Tibial nerve (tissue), 4 donors: Measurements from ENCODE around the gene ACOT4. TPM values are rescaled to one million over a fixed set of nuclear protein-coding genes. Genes with fewer than 3 reads are reported as not detected.

ENCODE experiments used
- DNase-seq, 2 donors: peaks; one replicate each; pipeline ENCODE4 v3.0.0-alpha.2; 2019; ENCODE audit warnings: low spot score in 2 of 2
- H3K27ac ChIP-seq, 4 donors: fragments of 200-600 bp; sonication (generic) in 3 of 4; one replicate each; pipeline ENCODE4 v1.5.1; 2017 to 2019; ENCODE audit warnings: mild to moderate bottlenecking in 1 of 4
- H3K27me3 ChIP-seq, 2 donors: fragments of 200-600 bp; sonication (generic) in 1 of 2; one replicate each; pipeline versions ENCODE4 v1.5.1 to v1.6.0; 2017 to 2019
- H3K36me3 ChIP-seq, 3 donors: fragments of 200-600 bp; sonication (generic); one replicate each; pipeline ENCODE4 v1.5.1; 2018 to 2019
- H3K4me1 ChIP-seq, 4 donors: fragments of 200-600 bp; sonication (generic) in 3 of 4; one replicate each; pipeline ENCODE4 v1.5.1; 2017 to 2019
- H3K4me3 ChIP-seq, 4 donors: fragments of 200-600 bp; sonication (generic) in 3 of 4; one replicate each; pipeline ENCODE4 v1.5.1; 2017 to 2019; ENCODE audit warnings: mild to moderate bottlenecking in 1 of 4, moderate library complexity in 1 of 4
- H3K9me3 ChIP-seq, 4 donors: fragments of 200-600 bp; sonication (generic) in 3 of 4; one replicate each; pipeline ENCODE4 v1.5.1; 2017 to 2019
- EP300 ChIP-seq, 2 donors: sonication (generic); formaldehyde crosslinking; IDR thresholded peaks; one replicate each; pipeline ENCODE4 v1.6.1; 2017; ENCODE audit warnings: antibody characterized with exemption in 2 of 2, mild to moderate bottlenecking in 1 of 2
- POLR2A ChIP-seq, 2 donors: fragments of 450-650 bp; IDR thresholded peaks; one replicate each; pipeline ENCODE4 v1.6.1; 2017; ENCODE audit warnings: antibody characterized with exemption in 2 of 2, mild to moderate bottlenecking in 2 of 2, moderate library complexity in 2 of 2
- WGBS, 2 donors: methylation state at CpG; one replicate each; pipeline ENCODE4 v1.1.5; 2018; 5-methylcytosine and 5-hydroxymethylcytosine counted together
- total RNA-seq, 4 donors: library from RNA; depleted of rRNA; stranded (reverse); fragments of >200 nt; gene quantifications; one replicate each; pipeline ENCODE4 v1.1.0, GENCODE V29; 2016
- TF ChIP-seq, protein P1 (sequence below), 5 experiments: fragments of 200-600 bp in 3 of 5; fragments of 450-650 bp in 2 of 5; sonication (generic) in 3 of 5; IDR thresholded peaks; one replicate each; pipeline ENCODE4 v1.5.1; 2016 to 2019; ENCODE audit warnings: antibody characterized with exemption in 5 of 5, mild to moderate bottlenecking in 3 of 5, moderate library complexity in 2 of 5

ACOT4 gene
- total RNA-seq, 4 donors from 2014 or later: 0.20 to 3.3 (median 1.6) TPM

DNA sequence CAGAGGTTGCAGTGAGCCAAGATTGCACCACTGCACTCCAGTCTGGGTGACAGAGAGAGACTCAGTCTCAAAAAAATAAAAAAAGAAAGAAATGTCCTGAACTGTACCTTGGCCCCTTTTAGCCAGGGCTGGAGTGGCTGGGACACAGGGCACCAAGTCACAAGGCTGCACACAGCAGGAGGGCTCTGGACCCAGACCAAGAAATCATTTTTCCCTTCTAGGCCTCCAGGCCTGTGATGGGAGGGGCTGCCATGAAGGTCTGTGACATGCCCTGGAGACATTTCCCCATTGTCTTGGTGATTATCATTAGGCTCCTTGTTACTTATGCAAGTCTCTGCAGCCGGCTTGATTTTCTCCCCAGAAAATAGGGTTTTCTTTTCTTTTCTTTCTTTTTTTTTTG is 15.6 kb downstream of the ACOT4 start:
- Histone ChIP-seq H3K4me1 (peaks cover 0 to 4% (median 0%) of the 10 kb centered on the region in 4 donors), H3K27ac (no peak overlapping the region), H3K27me3 (no peaks in the 10 kb centered on the region), H3K9me3 (no peaks in the 10 kb centered on the region), H3K36me3 (no peaks in the 10 kb centered on the region), H3K4me3 (no peak overlapping the region)
- TF ChIP-seq EP300 (IDR thresholded peaks at IDR 0.05) (no peak), POLR2A (IDR thresholded peaks at IDR 0.05) (no peak)
- TF ChIP-seq, protein P1, sequence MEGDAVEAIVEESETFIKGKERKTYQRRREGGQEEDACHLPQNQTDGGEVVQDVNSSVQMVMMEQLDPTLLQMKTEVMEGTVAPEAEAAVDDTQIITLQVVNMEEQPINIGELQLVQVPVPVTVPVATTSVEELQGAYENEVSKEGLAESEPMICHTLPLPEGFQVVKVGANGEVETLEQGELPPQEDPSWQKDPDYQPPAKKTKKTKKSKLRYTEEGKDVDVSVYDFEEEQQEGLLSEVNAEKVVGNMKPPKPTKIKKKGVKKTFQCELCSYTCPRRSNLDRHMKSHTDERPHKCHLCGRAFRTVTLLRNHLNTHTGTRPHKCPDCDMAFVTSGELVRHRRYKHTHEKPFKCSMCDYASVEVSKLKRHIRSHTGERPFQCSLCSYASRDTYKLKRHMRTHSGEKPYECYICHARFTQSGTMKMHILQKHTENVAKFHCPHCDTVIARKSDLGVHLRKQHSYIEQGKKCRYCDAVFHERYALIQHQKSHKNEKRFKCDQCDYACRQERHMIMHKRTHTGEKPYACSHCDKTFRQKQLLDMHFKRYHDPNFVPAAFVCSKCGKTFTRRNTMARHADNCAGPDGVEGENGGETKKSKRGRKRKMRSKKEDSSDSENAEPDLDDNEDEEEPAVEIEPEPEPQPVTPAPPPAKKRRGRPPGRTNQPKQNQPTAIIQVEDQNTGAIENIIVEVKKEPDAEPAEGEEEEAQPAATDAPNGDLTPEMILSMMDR (IDR thresholded peaks at IDR 0.05): no peak
- WGBS, 2 donors: 69 to 100% methylated on average over 1 of the region's 1 CpG
- no peak for DNase-seq

DNA sequence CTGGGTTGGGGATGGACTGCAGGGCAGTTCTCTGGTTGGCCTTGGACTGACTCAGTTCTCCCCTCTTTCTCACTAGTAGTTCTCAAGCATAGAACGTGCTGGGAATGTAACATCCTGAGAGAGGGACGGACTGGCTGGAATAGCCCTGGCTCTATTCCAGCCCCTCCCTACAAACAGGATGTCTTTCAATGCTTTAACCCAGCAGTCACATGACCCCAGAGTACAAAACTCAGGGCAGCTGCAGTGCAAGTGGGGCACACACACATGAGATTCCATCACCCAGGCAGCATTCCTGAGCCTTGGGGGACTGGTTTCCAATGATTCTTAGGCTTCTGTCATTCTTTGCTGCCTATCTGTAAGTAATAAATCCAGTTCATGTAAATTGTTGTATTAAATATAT is 19.0 kb downstream of the ACOT4 start:
- H3K4me1 ChIP-seq: peaks cover 0 to 5% (median 0%) of the 10 kb centered on the region in 4 donors
- H3K27me3 ChIP-seq: no peaks in the 10 kb centered on the region
- DNase-seq: no peak
- no peak for TF ChIP-seq POLR2A (IDR thresholded peaks at IDR 0.05)
- TF ChIP-seq, protein P1 (IDR thresholded peaks at IDR 0.05): no peak
- no peak for TF ChIP-seq EP300 (IDR thresholded peaks at IDR 0.05)
- WGBS, 2 donors: 29 to 71% methylated on average over 1 to 2 of the region's 2 CpGs
- H3K36me3 ChIP-seq: no peaks in the 10 kb centered on the region
- no peak overlapping the region for H3K4me3 ChIP-seq
- H3K27ac ChIP-seq: no peak overlapping the region
- no peaks in the 10 kb centered on the region for H3K9me3 ChIP-seq

DNA sequence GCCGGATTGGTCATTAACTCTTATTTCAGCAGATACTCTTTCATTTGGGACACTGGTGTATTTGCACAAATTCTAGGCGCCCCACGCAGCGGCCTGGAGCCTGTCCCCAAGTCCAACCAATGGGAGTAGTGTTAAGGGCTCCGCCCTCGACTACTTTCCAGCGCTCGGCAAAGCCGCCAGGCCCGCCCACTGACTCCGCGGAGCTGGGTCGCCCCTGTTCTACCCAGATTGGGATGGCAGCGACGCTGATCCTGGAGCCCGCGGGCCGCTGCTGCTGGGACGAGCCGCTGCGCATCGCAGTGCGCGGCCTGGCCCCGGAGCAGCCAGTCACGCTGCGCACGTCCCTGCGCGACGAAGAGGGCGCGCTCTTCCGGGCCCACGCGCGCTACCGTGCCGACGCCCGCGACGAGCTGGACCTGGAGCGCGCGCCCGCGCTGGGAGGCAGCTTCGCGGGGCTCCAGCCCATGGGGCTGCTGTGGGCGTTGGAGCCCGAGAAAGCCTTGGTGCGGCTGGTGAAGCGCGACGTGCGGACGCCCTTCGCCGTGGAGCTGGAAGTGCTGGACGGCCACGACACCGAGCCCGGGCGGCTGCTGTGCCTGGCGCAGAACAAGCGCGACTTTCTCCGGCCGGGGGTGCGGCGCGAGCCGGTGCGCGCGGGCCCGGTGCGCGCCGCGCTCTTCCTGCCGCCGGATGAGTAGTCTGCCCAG is 20.8 kb downstream of the ACOT4 start, which contains the start of gene ACOT6:
Gene ACOT6, plus strand, starts transcription at position 179 of the 707 bp plus-strand sequence. Its CDS starts 55 bp downstream, at position 234.
- H3K27ac ChIP-seq: peak within 1 kb of the TSS; percentile 77 to 91 (median 84)
- H3K9me3 ChIP-seq: no peaks in the 10 kb centered on the region
- peak within 1 kb of the TSS; percentile 54 to 76 (median 65) for H3K4me3 ChIP-seq
- 0% methylated on average over 21 to 26 of the region's 84 CpGs for WGBS, 2 donors
- DNase-seq: peak; percentile 34 to 55
- H3K36me3 ChIP-seq: no peaks in the 10 kb centered on the region
- H3K4me1 ChIP-seq: peaks cover 0 to 5% (median 0%) of the 10 kb centered on the region in 4 donors
- no peaks in the 10 kb centered on the region for H3K27me3 ChIP-seq
- TF ChIP-seq POLR2A (IDR thresholded peaks at IDR 0.05): peak; percentile 9 to 42
- peak in 1 of 2 donors; percentile 60 for TF ChIP-seq EP300 (IDR thresholded peaks at IDR 0.05)
- TF ChIP-seq, protein P1 (IDR thresholded peaks at IDR 0.05): peak in 1 of 5 experiments; percentile 8

DNA sequence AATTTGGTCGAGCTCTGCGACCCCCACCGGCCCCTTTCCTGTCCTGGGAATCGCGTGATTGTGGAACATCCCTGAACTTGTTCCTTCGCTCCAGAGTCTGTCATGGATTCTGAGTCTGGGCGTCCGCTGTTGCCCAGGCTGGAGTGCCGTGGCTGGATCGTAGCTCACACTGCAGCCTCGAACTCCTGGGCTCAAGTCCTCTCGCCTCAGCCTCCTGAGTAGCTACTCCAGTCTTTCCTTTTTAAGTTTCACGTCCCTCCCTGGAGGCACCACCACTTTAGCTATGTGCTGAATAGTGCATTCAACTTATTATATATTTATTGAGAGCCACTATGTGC is 21.3 kb downstream of the ACOT4 start:
- DNase-seq: peak in 1 of 2 donors; percentile 7
- 3 to 8% methylated on average over 9 to 13 of the region's 13 CpGs for WGBS, 2 donors

More for the DNA sequence above, 21.3 kb downstream of the ACOT4 start:
- H3K4me3 ChIP-seq: peak overlapping the region; percentile 54 to 76 (median 65)
- H3K4me1 ChIP-seq: peaks cover 0 to 5% (median 0%) of the 10 kb centered on the region in 4 donors
- TF ChIP-seq, protein P1 (IDR thresholded peaks at IDR 0.05): no peak
- TF ChIP-seq EP300 (IDR thresholded peaks at IDR 0.05) (no peak), POLR2A (IDR thresholded peaks at IDR 0.05) (no peak)
- no peaks in the 10 kb centered on the region for H3K36me3 ChIP-seq
- no peaks in the 10 kb centered on the region for H3K27me3 ChIP-seq
- peak overlapping the region; percentile 77 to 91 (median 84) for H3K27ac ChIP-seq
- H3K9me3 ChIP-seq: no peaks in the 10 kb centered on the region
